Fibroblast of skin of right biceps (primary cell): ENCODE data around the gene HADHB.
"Not testable (repeated sequence)": the region's sequence is repeated elsewhere in the genome, so short reads cannot be mapped to it uniquely, and the experiment has no call there.

Experiments used
- DNase-seq: peaks from one replicate; pipeline ENCODE4 v3.0.0-alpha.2; 2013

The HADHB gene

DNA sequence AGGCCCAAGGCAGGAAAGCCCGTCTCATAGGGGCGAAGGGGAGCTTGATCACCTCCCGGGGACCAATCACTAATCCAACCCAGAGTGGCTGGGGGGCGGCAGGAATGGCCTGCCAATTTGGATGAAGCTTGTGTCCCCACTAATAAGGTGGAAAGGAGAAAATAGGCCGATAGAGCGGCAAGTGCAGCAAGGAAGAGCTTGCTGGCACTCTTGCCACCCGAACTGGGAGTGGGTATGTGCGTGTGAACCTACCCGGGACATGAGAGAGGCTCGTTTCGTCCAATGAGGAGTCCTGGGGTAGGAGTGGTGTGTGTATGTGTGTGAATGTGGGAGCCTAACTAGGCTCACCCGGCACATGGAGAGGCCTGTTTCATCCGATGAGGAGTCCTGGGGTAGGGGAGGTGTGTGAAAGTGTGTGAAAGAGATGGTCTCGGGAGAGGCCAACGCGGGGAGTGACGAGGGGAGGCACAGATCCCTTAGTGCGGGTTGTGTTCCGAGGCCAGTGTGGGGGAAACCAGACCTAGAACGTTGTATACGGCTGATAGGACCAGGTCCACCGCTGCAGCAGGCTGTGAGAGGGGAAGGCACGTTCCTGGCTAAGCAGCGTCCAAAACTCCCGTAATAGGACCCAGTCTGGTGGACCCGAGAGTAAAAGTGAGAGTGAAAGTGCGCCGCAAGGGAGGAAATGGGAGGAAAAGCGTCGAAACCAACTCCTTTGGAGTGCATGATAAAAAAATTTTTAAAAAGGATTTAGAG, 54.1 kb downstream of the HADHB start:
- peak; percentile 48 for DNase-seq

DNA sequence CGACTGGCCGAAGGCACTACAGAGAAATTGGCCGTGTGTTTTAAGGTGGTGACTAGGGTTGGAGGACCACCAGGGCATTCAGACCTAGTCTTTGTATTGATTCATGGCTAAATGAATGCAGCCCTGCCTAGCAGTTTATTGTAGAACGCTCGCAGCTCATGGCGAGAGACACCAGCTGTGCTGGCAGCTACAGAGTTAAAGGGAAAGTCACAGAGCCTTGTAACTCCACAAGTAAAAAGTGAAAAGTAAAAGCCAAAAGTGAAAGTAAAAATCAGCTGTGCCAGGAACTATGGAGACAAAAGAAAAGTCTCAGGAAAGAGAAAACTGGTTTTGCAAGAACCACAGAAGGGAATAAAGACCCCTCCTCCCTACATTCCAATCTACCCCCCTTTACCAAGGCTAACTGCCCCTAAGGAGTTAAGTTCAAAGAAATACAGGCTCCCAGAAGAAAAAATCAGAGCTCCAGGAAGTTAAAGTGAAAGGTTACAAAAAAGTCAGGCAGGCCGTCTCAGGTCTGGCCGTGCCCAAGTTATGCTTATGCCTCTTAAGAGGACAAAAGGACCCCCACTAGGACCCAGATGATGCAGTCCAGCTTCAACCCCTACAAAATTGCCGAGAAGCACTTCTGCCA, 54.8 kb downstream of the HADHB start:
- DNase-seq, result peak; percentile 62

DNA sequence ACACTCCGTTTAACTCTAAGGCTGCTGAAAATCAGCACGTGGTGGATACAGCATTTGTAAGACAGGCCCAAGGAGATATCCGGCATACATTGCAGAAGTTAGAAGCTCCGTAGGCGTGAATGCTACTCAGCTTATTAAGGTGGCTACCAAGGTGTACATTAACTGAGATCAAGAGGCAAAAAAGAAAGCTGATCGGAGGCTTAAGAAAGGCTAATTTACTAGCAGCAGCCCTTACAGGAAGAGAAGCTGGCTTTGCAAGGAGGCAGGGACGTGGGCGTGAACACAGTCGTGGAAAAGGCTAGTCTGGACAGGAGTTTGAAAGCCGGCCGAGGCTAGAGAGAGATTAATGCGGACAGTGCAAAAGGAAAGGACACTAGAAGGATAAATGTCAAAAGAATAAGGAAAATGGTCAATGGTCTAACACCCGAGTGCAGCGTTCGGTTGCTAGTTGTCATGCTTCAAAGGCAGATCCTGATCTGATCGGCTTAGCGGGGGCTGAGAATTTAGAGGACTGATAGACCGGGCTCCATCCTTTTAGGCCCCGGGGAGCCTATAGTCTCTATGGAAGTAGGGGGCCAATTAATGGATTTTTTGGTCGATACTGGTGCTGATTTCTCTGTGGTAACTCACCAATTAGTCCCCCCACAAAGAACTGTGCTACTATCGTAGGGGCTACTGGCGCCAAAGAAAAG, 55.6 kb downstream of the HADHB start:
- DNase-seq, result no peak

DNA sequence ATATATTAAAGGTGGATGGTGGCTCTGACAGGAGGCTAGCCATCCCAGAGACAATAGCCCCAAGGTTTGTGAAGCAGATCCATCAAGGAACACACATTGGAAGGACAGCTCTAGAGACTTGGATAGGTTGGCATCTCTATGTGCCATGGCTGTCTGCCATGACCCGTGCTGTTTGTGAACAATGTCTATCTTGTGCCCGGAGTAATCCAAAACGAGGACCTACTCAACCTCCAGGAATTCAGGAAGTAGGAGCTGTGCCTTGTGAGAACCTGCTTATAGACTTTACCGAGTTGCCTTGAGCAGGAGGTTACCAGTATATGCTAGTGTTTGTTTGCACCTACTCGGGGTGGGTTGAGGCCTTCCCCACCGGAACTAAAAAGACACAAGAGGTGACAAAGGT, 58.1 kb downstream of the HADHB start:
- no peak for DNase-seq

DNA sequence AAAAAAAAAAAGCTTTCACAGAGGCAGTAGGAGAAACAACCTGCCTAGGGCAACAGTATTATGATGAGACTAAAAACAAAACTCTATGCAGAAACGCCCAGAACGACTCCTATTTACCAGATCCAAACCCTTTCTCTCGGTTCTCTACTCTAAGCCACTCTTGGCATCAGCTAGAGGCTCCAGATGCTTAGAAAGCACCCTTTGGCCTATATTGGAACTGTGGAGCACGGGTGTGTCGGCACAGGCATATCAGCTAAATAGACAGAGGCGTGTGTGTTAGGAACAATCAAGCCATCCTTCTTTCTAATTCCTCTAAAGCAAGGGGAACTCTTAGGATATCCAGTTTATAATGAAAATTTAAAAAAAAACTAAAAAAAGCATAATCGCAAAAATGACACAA, 60.4 kb downstream of the HADHB start:
- DNase-seq, result not testable (repeated sequence)

DNA sequence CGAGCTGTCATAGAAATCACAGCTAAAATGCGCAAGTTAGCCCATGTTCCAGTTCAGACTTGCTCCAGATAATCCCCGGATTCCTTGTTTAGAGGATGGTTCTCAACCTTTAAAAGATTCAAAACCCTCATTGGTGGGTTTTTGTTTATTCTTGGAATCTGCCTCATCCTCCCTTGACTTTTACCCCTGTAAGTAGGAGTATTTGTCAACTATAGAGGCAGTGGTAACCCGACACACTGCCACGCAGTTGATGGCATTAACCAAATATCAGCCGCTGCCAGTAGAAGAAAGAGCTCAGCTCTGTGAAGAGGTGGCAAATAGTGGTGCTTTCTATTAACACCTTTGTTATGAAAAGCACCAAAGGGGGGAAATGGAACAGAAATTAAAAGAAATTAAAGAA, 60.8 kb downstream of the HADHB start:
- DNase-seq, result no peak

DNA sequence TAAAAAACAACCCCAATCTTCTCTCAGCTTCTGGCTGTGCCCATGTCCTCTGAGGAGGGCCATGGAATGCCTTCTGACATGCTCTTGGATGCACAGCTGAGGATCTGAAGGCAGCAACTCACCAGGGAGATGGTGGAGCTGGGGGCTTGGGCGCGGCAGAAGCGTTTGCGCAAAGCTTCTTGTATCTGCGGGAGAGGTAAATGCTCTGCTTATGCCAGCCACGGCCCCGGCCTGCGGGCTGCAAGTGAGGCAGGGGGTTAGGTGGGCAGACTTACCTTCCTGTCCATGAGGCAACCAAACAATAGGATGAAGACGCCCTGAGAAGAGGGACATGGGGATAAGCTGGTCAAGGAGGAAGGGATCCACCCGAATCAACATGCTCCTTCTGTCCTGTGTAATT, 65.2 kb downstream of the HADHB start:
- no peak for DNase-seq

DNA sequence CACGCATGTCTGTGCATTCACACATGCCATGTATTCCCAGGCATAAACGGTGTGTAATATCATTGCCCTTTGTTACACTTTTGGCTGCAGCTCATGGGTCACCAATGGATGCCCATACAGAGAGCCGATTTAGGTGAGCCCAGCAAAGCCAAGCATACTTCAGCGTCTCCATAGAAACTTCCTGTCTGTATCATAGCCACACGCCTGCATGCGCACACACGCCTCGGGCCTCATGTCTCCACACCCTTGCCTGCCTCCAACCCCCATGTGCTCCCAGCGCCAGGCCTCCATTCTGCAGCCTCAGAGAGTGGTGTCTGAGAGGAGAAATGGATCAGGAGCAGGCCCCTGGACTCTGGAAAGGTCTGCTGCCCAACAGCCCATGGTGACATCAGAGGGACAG, 67.7 kb downstream of the HADHB start:
- DNase-seq, result no peak

DNA sequence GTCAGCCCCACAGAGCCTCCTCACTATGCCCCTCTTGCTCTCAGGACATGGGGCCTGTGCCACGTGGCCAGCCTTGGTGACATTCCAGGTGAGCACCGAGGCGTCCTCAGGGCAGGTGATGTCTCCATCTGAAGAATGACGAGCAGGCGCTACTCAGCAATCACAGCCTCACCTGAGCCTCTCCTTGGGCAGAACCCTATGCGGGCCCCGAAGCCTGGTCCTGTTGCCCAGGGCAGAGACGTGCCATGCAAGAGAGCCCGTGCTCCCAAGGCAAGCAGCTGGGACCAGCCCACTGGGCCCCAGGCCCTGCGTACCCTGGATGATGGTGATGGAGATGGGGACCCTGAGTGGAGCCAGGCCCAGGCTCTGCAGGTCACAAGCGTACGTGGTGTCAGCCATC, 68.7 kb downstream of the HADHB start:
- DNase-seq, result no peak

DNA sequence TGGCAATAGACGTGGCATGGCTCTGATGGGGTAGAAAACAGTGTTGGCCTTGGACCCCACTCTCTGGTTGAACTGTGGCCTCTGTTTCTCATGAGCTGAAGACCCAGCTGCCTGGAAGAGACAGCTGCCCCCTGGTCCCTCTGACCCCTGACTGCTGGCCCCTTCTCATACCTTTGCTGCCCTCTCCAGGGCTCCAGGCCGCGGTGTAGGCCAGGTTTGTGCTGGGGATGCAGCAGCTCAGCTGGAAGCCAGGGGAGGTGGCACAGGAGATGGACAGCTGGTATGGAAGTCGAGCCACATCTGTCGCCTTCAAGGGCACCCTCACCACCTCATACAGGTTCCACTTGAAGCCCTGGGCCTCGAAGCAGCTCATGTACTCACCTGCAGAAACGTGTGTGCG, 69.5 kb downstream of the HADHB start:
- no peak for DNase-seq

DNA sequence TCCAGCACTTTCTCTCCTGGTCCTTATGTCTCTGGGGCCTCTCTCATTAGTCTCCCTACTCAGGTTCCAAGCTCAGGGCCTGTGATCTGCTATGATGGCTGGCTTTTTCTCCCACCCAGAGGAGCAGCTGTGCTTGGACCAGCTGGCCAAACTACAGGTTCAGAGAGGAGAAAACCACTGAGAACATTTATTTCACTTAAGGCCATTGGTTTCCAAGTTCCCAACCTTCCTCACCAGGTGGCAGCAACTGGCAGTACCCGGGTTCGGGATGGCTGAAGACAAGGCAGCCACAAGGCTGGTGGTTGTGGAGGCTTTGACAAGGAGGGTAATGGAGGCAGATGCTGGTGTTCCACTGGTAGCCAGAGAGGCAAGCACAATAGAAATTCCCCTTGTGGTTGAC, 71.3 kb downstream of the HADHB start:
- DNase-seq, result no peak

DNA sequence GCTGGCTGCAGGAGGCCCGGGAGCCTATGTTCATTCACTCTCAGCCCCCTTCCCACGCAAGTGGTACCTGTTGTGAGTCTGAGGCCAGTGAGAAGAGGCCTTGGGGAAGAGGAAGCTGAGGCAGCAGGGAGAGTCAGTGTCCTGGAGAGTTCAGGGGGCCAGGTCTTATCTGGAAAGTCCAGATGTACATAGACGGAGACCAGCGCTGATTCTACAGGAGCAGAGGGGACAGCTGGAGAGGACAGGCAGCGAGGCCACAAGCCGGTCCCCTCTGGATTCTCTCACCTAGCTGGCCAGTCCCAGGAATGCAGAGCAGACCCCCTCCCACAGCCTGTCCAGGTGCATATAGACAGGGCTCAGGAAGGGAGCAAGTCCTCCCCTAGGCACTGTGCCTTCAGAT, 72.1 kb downstream of the HADHB start:
- no peak for DNase-seq

DNA sequence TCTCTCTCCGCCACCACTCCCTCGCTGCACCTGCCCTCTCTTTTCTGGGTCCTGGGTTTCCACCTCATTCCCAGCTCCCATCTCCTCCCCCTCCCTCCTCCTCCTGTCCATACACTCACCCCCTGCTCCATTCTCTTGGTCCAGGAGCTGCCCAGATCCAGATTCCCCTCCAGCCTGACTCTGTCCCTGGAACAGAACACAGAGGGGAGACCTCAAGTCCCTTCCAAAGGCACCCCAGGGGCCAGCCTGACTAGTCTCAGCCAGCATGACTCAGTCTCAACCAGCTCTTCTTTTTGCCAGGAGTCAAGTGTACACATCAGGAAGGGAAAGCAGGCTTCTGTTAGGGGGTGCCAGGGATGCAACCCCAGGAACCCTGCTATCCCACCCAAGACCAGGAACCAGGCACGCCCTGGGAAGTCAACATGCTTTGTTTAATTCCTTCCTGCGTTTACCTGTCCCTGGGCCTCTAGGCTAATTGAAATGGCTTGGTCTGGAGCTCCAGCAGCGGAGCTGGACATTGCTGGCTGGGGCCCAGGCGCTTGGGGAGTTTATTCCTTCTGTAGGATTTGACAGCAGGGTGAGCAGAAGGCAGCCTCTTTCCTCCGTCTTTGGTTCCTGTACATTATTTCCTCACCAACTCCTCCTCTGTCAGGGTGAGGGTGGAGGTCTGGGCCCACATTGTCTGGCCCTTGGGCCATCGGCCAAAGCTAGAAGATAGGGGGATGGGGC, 72.8 kb downstream of the HADHB start:
- DNase-seq, result no peak

DNA sequence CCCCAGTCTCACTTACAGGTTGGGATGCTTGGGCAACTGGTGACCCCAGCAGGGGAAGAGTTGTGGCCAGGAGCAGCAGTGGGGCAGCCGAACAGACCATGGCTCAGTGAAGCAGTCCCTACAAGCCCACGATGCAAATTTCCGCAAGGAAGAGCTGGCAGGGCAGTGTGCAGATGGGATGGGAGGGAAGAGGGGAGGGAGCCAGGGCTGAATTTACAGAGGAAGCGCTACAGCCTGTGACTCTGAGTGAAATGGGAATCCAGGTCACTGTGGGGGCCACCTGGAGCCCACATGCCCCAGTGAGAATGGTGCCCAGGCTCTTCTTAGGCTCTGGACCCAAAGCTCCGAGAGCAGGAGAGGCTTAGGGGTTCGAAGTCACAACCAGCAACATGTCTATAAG, 74.2 kb downstream of the HADHB start:
- no peak for DNase-seq

DNA sequence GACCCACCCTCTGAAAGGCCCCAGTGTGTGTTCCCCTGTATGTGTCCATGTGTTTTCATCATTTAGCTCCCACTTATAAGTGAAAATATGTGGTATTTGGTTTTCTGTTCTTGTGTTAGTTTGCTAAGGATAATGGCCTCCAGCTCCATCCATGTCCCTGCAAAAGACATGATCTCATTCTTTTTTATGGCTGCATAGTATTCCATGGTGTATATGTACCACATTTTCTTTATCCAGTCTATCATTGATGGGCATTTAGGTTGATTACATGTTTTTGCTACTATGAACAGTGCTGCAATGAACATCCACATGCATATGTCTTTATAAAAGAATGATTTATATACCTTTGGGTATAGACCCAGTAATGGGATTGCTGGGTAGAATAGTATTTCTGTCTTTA, 79.7 kb downstream of the HADHB start:
- DNase-seq, result not testable (repeated sequence)

DNA sequence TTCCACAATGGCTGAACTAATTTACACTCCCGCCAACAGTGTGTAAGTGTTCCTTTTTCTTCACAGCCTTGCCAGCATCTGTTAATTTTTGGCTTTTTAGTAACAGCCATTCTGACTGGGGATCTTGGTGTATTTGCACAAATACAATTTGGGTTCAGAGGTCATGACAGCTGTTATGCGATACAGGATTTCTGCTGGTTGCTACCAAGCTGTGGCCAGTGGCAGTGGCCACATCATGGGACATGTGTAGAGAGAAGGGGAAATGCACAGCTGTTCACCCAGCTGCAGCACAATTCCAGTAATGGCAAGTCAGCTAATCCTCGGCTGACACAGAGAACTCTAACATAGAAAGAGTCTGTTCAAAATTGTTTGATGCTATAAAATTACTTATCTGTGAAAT, 80.2 kb downstream of the HADHB start:
- no peak for DNase-seq

DNA sequence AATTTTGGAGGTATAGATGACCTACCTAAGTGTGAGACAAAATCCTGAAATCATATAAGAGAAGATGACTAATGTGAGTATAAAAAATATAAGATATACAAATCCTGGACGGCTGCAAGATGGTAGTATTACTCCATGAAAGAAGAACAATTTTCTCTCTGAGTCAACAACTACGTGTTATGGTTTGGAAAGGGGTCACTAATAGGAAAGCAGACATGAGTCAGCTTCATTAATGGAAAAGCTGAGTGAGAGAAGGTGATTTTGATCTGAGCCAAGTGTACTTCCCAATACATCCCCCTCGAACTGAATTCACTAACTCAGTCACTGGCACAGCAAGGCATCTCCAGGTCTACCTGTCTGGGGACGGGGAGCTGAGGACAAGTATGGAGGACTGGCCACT, 81.1 kb downstream of the HADHB start:
- DNase-seq, result peak; percentile 34

DNA sequence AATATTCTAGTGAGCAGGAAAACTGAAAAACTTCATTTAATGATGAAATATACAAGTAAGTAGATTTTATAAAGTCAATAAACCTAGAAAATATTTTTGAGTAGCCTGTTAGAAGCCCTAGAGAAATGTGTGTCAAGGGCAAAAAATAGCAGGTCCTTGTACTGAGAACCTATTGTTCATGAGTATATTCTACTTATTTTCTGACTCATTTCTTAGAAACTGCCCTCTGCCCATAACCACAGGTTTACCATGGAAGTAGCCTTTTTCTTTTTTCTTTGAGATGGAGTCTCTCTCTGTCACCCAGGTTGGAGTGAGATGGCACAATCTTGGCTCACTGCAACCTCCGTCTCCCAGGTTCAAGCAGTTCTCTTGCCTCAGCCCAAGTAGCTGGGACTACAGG, 81.8 kb downstream of the HADHB start:
- no peak for DNase-seq

DNA sequence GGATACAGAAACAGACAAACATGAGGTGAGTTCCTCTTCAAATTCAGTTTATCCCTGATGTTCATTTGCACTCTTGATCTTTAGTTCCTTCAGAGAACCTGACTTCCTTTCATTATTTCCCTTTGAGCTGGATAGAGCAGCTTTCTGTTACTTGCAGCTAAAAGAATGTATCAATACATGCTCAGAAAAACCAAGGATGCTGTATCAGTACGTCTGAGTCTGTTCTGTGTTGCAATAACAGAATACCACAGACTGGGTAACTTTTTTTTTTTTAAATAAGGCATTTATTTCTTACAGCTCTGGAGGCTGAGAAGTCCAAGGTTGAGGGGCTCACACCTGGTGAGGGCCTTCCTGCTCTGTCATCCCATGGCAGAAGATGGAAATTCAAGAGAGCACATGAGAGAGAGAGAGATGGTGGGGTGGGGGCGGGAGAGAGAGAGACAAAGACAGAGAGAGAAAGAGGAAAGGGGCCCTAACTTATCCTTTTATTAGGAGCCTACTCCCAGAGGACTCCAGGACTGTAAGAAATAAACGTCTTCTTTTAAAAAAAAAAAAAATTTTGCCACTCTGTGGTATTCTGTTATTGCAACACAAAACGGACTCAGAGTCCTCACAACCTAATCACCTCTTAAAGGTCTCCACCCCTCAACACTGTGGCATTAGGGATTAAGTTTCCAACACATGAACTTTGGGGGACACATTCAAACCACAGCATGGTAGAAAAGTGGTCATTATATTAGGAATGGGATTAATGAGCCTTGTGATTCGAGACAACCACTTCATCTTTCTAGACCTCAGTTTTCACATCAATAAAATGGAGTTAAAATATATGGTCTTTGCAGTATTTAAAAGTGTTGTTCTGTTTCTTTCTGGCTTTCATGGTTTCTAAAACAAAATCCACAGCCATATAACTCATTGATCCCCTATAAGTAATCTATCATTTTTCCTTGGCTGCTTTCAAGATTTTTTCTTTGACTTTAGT, 82.8 kb downstream of the HADHB start:
- DNase-seq, result no peak

DNA sequence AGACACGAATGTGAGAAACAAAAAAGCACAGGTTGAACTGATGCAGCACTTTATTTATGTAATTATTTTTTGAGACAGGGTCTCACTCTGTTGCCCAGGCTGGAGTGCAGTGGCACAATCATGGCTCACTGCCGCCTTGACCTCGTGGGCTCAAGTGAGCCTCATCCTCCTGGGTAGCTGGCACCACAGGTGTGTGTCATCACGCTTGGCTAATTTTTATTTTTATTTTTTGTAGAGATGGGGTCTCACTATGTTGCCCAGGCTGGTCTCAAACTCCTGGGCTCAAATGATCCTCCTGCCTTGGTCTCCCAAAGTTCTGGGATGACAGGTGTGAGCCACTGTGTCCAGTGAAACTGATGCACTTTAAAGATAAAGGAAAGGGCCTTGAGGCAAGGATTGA, 84.3 kb downstream of the HADHB start:
- not testable (repeated sequence) for DNase-seq

DNA sequence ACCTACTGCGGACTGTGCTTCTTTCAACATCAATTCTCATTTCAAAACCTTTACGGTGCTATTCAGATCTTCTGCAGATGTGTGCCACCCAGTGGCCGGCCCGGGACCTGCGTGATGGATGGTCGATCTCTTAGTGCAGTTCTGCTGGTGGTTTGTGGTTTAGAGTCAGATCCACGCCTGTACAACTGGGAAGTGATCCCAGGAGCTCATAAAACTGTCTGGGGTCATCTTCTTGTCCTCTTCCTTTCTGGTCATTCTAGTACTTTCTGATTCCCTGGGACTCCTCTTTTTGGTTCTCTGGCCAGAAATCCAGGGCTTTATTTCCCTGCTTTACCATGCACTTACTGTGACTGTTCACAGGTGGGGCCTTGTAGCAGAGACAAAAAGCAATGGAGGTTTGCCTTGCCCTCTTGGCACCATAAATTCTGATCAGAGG, 85.4 kb downstream of the HADHB start:
- DNase-seq, result peak; percentile 69

DNA sequence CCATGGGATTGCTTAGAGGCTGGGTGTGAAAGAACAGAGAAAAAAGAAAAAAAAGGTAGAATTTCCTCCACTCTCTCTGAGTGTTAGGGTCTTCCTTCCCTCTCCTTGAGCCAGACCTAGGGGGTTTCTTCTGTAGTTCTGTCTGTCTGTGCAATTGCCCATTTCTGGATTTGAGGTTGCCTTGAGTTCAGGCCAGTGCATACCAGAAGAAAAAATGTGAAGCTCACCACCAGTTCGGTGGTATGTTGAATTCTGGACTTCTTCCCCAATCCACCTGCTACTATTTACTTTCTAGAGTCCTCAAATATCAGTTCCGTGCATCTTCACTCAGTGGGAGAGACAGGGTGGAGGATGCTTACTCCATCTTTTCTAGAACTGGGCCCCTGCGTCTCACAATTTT, 85.9 kb downstream of the HADHB start:
- peak; percentile 15 for DNase-seq
